Stimulated activated CD4-positive, alpha-beta T cell treated with anti-CD3 and anti-CD28 coated beads, Interleukin-12 subunit alpha, Interleukin-12 subunit beta, amount 100 ng/mL, for 4 hours (primary cell): ENCODE data around the gene UPB1.
"Not testable (repeated sequence)": the region's sequence is repeated elsewhere in the genome, so short reads cannot be mapped to it uniquely, and the experiment has no call there.

Experiments used
- DNase-seq: peaks from one replicate; pipeline ENCODE4 v3.0.0-alpha.2; 2020

The UPB1 gene

DNA sequence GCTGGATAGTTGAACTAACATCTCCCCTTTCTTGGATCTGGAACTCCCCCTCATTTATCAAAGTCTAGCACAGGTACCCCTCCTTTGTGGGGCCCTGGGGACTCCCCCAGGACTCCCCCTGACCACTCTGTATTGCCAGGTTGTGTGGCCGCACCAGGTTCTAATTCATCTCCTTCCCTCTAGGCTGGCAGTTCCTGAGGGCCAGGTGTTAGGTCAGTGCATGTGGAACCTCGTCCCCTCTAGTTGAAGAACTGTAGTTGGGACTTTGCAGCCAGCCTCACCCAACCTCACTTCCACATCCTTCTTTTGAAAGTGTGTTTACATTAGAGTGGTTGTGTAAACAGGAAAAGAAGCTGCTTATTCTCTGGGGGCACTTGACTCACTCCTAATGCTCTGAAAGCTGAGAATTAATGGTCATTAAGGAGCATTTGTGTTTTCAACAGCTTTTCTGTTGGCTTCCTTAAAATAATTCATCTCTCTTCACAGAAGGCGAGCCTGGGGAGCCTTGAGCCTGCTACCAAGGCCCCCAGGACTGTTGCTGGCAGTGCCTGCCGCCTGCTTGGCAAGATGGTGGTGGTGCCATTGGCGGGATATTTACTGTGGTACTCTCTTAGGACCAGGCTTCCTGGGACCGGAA, 11.8 kb downstream of the UPB1 start:
- no peak for DNase-seq

- no peak for DNase-seq
These were observed 12.6 kb downstream of the UPB1 start for GRCh38 chr22:24507716-24508115.

GRCh38 chr22:24510637-24511625, 15.8 kb downstream of the UPB1 start:
- DNase-seq = no peak

DNA sequence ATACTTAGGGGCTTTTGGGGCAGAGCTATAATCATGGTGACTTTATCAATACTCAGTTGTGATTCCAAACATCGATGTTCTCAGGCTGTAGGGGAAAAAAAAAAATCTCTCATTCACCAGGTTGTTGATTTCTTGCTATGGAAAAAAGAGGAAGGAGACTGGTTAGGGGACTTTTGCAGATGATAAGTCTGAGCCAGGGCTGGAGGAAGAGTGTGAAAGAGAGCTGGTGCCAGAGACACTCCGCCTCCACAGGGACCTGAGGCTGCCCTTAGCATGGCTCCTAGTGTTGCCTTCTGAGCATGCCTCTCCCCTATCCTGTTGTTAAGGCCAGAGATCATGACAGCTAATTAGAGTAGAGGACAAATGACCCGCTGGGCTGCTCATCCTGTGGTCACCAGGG, 16.9 kb downstream of the UPB1 start:
- DNase-seq = no peak

- no peak for DNase-seq
These were observed 18.5 kb downstream of the UPB1 start for GRCh38 chr22:24513378-24514240.

GRCh38 chr22:24514241-24515026, 19.3 kb downstream of the UPB1 start:
- DNase-seq = no peak

- no peak for DNase-seq
These were observed 19.9 kb downstream of the UPB1 start for GRCh38 chr22:24515027-24515338.

- no peak for DNase-seq
These were observed 21.2 kb downstream of the UPB1 start for GRCh38 chr22:24516301-24516737.

DNA sequence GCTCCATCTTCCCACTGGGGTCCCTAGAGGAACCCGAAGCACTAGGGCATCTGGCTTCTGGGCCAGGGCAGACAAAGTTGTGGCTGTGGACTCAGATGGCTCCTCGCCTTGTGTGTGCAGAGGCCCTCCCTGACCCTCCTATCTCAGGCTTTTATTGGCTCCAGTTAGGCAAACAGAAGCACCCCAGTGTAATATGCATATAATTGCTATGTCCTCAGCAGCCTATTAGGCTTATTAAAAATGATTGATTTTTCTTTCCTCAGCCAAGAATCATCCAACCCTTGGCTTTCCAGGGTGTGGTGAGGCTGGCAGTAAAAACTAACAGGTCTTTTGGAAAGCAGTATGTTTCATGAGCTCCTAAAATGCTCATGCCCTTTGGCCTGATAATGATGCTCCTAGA, 22.3 kb downstream of the UPB1 start:
- DNase-seq = no peak

DNA sequence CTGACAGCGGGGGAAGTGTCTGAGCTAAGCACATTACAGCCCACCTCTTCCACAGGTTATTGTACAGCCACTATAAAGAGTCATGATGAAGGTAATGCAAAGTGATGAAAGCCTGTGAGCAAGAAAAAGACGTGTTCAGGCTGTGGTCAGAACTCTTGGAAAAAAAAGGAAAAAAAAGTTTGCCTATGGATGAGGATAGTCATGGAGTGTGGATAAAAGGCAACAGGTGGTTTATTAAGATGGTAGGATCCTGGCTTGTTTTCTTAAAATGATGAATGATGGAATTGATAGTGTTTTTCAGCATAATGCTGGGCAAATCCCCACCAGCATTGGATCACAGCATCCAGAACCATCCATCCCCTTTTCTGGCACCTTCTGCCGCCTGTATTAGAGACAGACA, 23.1 kb downstream of the UPB1 start:
- no peak for DNase-seq

- DNase-seq = no peak
These were observed 23.8 kb downstream of the UPB1 start for GRCh38 chr22:24518771-24519485.

DNA sequence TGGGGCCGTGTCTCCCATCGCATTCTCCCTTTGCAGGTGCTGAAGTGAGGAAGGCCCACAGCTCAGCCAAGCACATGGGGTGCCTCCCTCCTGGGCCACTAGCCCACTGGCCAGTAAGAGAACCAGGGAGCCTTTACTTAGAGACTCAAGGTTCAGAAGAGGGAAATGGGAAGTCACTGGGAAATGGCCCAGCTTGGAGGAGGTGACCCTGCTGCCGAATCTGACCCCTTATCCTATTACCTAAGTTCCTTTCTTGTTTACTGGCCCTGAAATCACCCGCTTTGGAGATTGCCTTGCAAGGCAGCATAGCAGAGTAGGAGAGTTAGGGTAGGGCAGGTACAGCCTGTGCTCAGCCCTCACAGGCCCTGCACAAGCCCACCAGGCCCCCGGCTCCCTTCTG, 24.4 kb downstream of the UPB1 start:
- no peak for DNase-seq

DNA sequence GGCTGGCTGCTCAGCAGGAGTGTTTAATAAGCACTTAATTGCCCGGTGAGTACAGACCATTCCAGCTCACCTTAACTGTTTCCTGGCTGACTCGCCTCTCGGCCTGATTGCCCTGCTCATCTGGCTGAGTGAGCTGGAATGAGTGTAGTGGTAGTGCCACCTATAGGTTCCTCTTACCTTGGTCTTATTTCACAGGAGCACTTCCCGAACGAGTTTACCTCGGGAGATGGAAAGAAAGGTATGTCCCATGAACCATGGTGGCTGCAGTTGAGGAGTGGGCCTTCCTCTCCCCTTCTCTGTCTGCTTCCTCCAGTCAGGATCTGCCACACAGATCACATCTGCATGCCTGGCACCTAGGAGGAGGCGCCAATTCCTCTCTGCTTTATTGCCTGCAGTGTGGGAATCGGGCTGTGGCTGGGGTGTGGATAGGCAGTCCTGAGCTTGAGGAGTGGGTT, 26.7 kb downstream of the UPB1 start:
- DNase-seq = peak; percentile 17

GRCh38 chr22:24523873-24524272, 28.7 kb downstream of the UPB1 start:
- no peak for DNase-seq

GRCh38 chr22:24525416-24526037, 30.4 kb downstream of the UPB1 start:
- peak; percentile 70 for DNase-seq

GRCh38 chr22:24526191-24526590, 31.1 kb downstream of the UPB1 start:
- no peak for DNase-seq

GRCh38 chr22:24529898-24530297, 34.8 kb downstream of the UPB1 start:
- no peak for DNase-seq

GRCh38 chr22:24530968-24531367, 35.8 kb downstream of the UPB1 start:
- DNase-seq = not testable (repeated sequence)

DNA sequence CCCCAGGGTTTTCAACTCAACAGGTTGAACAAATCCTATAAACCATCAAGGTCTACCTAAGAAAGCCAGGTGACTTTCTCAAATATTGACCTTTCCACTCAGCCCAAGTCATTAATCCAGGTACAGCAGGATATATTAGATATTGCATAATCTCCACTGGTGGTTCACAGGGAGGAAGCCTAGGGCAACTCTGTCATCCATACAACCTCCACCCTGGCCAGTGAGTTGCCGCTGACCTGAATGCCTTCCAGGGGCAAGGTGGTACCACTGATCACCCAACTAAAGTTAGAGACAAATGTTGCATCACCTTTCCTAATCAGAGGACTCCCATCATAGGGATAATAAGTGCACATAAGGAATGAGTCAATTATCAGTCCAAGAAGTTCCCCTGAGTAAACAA, 36.9 kb downstream of the UPB1 start:
- no peak for DNase-seq

- DNase-seq = no peak
These were observed 40.2 kb downstream of the UPB1 start for GRCh38 chr22:24535348-24535747.

DNA sequence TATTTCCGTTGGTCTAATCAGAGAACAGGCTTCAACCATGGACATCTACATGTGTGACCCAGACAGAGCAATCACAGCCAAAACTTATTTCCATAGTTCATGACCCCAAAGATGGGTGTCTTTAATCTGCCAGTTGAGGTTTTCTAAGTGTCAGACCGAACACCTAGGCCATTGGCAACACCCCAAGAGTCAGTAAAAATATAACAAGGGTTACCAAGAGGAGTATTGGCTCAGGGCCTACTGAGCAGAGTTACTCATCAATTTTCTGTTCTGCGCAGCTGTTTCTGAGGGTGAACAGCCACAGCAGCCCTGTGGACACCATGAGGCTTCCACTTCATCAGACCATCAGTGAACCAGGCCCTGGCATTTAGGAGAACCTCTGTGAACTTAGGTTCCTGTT, 41.0 kb downstream of the UPB1 start:
- DNase-seq = no peak
